IPS-11a (cell line): ENCODE measurements around the gene IRF2BP1.
"Not testable (repeated sequence)": the region's sequence is repeated elsewhere in the genome, so short reads cannot be mapped to it uniquely, and the experiment has no call there.

Experiments
- H3K4me3 ChIP-seq: one replicate; pipeline ENCODE4 v1.5.1; 2013; ENCODE audit warnings: low read depth, low read length, control low read depth

Gene IRF2BP1

GRCh38 chr19:45902651-45903625, 17.0 kb upstream of the IRF2BP1 start:
- H3K4me3 ChIP-seq, result peak overlapping the region; percentile 66

DNA sequence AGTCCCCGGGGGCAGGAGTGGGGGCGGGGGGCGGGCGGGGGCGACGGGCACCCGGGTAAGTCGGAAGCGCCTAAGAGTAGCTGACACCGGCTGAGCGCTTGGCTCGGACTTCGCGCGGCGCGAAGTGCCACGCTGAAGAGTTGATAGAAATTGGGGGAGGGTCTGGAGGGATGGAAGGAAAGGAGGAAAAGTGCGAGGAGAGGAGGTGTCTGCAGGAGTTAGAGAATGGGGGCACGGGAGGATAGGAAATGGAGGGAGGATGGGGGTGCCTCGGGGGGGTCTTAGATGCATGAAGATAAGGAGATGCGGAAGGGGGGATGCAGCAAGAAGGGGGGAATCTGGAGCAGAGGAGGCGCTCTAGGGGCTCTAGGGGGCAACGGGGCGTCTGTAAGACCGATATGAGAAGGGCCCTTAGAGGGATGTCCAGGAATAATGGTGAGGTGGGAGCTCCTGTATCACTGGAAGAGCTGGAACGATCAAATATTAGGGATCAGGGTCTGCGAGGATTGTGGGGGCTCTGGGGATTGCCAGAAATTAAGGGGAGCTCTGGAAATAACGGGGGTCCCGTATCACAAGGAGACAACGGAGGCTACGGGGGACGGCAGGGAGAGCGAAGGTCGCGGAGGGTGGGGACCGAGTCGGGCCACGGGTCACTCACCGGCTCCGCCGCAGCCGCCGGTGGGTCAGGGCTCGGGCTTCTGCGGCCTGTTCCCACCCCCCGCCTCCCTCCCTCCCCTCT, 16.1 kb upstream of the IRF2BP1 start, which contains the start of gene MYPOP:
Gene MYPOP, minus strand, starts transcription at position 702 of the 739 bp plus-strand sequence. CDS start 840 bp downstream, outside the sequence.
- peak within 1 kb of the TSS; percentile 66 for H3K4me3 ChIP-seq

GRCh38 chr19:45901432-45901911, 15.5 kb upstream of the IRF2BP1 start:
- peak overlapping the region; percentile 43 for H3K4me3 ChIP-seq

DNA sequence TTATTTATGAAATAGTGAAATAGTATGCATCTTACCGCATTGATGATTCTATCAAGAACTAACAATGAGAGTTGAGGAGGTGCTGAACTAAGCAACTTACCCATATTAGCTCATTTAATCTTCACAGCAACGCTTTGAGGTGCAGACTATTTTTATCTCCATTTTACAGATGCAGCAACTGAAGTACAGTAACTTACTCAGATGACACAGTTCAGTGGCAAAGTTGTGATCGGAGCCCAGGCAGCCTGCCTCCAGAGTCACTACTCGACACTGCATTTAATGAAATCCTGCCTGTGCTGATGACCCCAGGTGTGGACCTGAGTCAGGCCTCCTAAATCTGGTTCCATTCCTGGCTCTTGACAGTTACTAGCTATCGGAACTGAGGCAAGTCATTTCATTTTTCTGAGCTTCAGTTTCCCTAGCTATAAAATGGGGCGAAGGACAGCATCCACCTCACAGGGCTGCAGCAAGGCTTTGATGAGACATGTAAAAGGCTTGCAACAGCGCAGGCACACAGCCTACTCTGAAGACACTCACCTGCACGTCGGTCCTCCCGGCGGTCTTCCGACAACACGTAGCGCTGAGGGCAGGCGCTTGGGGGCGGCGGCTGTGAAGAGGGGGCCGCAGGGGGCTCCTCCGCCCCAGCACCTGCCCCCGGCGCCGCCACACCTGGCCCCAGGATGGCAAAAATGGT, 14.9 kb upstream of the IRF2BP1 start:
- peak overlapping the region; percentile 43 for H3K4me3 ChIP-seq

- H3K4me3 ChIP-seq, result no peak overlapping the region
These were observed 14.1 kb upstream of the IRF2BP1 start for GRCh38 chr19:45899919-45900589.

- H3K4me3 ChIP-seq, result no peak overlapping the region
These were observed 13.3 kb upstream of the IRF2BP1 start for GRCh38 chr19:45899253-45899652.

- H3K4me3 ChIP-seq, result no peak overlapping the region
These were observed 11.4 kb upstream of the IRF2BP1 start for GRCh38 chr19:45897261-45897812.

DNA sequence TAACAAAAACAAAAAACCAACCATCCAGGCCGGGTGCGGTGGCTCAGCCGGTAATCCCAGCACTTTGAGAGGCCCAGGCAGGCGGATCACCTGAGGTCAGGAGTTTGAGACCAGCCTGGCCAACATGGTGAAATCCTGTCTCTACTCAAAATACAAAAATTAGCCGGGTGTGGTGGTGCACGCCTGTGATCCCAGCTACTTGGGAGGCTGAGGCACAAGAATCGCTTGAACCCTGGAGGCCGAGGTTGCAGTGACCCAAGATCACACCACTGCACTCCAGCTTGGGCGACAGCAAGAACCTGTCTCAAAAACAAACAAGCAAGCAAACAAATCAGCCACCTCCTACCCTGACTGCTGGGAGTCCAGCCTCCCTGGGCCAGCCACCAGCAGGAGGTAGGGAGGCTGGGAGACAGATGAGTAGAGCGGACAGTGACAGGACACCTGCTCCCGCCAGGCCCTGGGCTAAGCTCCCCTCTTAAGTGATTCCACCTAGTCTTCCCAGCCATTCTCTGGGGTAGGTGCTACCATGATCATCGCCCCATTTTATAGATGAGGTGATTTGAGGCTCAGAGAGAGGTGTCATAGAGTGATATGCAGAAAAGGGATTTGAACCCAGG, 10.2 kb upstream of the IRF2BP1 start:
- not testable (repeated sequence) for H3K4me3 ChIP-seq

GRCh38 chr19:45895519-45895972, 9.6 kb upstream of the IRF2BP1 start:
- no peak overlapping the region for H3K4me3 ChIP-seq

GRCh38 chr19:45890877-45891276, 4.9 kb upstream of the IRF2BP1 start:
- no peak overlapping the region for H3K4me3 ChIP-seq

- no peak overlapping the region for H3K4me3 ChIP-seq
These were observed 3.4 kb upstream of the IRF2BP1 start for GRCh38 chr19:45889210-45889885.

- H3K4me3 ChIP-seq, result peak overlapping the region; percentile 82
These were observed 1.3 kb upstream of the IRF2BP1 start for GRCh38 chr19:45887200-45887710.

GRCh38 chr19:45886427-45887199, 672 bp upstream of the IRF2BP1 start:
- peak overlapping the region; percentile 82 for H3K4me3 ChIP-seq

GRCh38 chr19:45884682-45885555, 1.0 kb downstream of the IRF2BP1 start:
- peak overlapping the region; percentile 82 for H3K4me3 ChIP-seq

DNA sequence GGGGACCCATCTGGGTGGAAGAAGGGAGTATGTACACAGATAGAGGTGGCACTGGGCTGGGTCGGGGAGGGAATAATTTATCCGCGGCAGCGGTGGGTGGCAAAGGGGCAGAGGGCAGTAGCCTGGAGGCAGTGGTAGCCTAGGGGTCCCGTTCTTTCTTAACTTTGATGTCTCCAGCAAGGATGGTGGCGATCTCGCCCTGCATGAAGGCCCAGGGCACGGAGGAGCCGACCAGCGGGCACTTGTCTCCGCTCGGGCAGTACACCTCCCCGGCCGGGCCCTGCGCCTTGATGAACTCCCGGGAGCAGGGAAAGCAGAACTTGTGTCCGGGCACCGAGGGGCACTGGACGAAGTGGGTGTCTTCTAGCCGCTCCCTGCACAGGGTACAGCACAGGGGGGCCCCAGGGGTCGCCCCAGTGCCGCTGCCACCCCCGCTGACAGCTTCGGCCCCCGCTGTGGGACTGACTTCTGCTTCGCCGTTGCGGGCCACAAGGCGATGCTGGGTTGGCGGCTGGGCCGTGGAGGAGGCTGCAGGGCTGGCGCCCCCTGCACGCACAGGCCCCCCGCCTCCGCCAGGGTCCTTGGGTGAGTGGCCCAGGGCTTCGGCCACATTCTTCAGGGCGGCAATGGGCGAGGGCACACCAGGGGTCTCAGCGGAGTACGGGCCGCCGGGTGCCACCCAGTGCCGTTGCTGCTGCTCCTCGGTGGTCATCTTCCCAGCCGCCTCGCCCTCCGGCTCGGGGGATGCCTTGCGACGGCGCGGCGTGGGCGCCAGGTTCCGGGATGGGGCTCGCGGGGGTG, 1.9 kb downstream of the IRF2BP1 start:
- H3K4me3 ChIP-seq, result no peak overlapping the region

- H3K4me3 ChIP-seq, result no peak overlapping the region
These were observed 2.4 kb downstream of the IRF2BP1 start for GRCh38 chr19:45883586-45883880.
